ENCODE data around the gene PARN. TPM values are rescaled to one million over a fixed set of nuclear protein-coding genes. Genes with fewer than 3 reads are reported as not detected.
"Not testable (repeated sequence)": the region's sequence is repeated elsewhere in the genome, so short reads cannot be mapped to it uniquely, and the experiment has no call there.

The PARN gene
- total and polyA plus RNA-seq, 2 of the 8 experiments (the other 6 are each of a cell fraction or from before 2014, with no cell fraction given) = 24.5 to 44.6 TPM

DNA sequence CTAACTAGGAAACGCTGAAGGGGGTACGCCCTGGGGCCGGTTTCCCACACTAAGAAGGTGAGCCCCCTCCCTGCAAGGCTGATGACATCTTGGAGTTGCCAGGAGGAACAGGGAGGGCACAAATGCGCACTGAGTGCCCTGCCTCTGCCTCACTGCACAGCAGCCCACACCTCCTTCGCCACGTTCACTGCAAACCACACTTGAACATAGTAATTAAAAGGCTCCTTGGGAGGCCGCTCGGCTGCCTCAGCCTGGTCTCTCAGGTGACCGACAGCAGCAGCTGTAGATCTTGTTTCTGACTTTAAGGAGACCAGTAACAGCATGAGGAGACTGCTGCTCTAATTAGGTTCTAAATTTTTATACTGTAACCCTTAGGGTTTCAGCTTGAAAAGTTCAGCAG lies 188.5 kb downstream of the PARN start:
- not testable (repeated sequence) for FAIRE-seq; H3K27ac ChIP-seq (ENCODE audit: low read depth, low read length)
- 89% methylated on average over 9 of the region's 9 CpGs; no CpG with 5 or more reads in 1 of the 2 experiments for WGBS, 2 experiments (ENCODE audit: extremely low coverage in 1 of 2, insufficient coverage in 1 of 2, insufficient read length in 1 of 2, insufficient replicate concordance in 2 of 2, low coverage in 1 of 2, low lambda C conversion rate in 2 of 2, missing lambda C conversion rate in 1 of 2)

More for the DNA sequence above, 188.5 kb downstream of the PARN start:
- H4K20me1 ChIP-seq (replicated peaks in 1 of 2; ENCODE audit: control insufficient read depth in 1 of 2, insufficient read depth in 2 of 2, low read length in 2 of 2); H3K79me1 ChIP-seq (ENCODE audit: low read depth, low read length); H2BK120ac ChIP-seq (replicated peaks; ENCODE audit: low read depth, low read length); H3K4me3 ChIP-seq (ENCODE audit: extremely low read depth in 1 of 4, insufficient read depth in 2 of 4, low read depth in 3 of 4, low read length in 4 of 4); H4K8ac ChIP-seq (ENCODE audit: extremely low read depth, insufficient read depth, low read length); H2AFZ ChIP-seq (ENCODE audit: low read length); POLR2A ChIA-PET (ENCODE audit: partially characterized antibody); H3K18ac ChIP-seq (ENCODE audit: extremely low read depth, low read length); H3K9me3 ChIP-seq (ENCODE audit: insufficient read depth in 2 of 2, low read depth in 1 of 2, low read length in 1 of 2); H3K9ac ChIP-seq (replicated peaks in 1 of 4; ENCODE audit: extremely low read depth in 1 of 4, low read depth in 3 of 4, low read length in 3 of 4); H4K5ac ChIP-seq (ENCODE audit: insufficient read length, low read depth, low read length); H4K91ac ChIP-seq (replicated peaks; ENCODE audit: insufficient read length, low read length); H2BK15ac ChIP-seq (ENCODE audit: low read length); CTCF ChIA-PET (ENCODE audit: partially characterized antibody); H3K27me3 ChIP-seq (replicated peaks in 1 of 4; ENCODE audit: control insufficient read depth in 3 of 4, extremely low read depth in 1 of 4, insufficient read depth in 3 of 4, low read length in 3 of 4); H2BK5ac ChIP-seq (ENCODE audit: low read depth, low read length); H2BK20ac ChIP-seq (ENCODE audit: low read length); H3K79me2 ChIP-seq (ENCODE audit: control insufficient read depth in 1 of 2, insufficient read depth in 2 of 2, low read length in 2 of 2); DNase-seq (ENCODE audit: low read depth in 1 of 2, low spot score in 2 of 2); H3K14ac ChIP-seq (ENCODE audit: insufficient read length); H3K23ac ChIP-seq (ENCODE audit: insufficient read length); H3K56ac ChIP-seq (replicated peaks; ENCODE audit: insufficient read length, low read depth, low read length); H3K23me2 ChIP-seq (ENCODE audit: low read depth, low read length); H3K4ac ChIP-seq (replicated peaks; ENCODE audit: insufficient read length, low read depth, low read length); H2AK5ac ChIP-seq (ENCODE audit: low read depth, low read length); H3K4me1 ChIP-seq (replicated peaks in 1 of 4; ENCODE audit: control insufficient read depth in 3 of 4, insufficient read depth in 4 of 4, low read length in 3 of 4); H2BK12ac ChIP-seq (ENCODE audit: low read depth, low read length); H3K4me2 ChIP-seq (ENCODE audit: insufficient read depth in 1 of 2, low read depth in 2 of 2, low read length in 2 of 2); H3K36me3 ChIP-seq (ENCODE audit: control insufficient read depth in 2 of 4, insufficient read depth in 4 of 4, low read length in 3 of 4): not testable (repeated sequence)
